Loucy (cell line): ENCODE results near the gene FAM168B.
A peak's percentile ranks its signal among the peaks of the same experiment; 100 is the strongest.

Source experiments
- H2AFZ ChIP-seq: fragments of 200-600 bp; sonication (generic); 2 replicates; pipeline ENCODE4 v1.6.0; 2016; ENCODE audit warnings: antibody characterized with exemption, mild to moderate bottlenecking, low read length, moderate library complexity
- H3F3A ChIP-seq: fragments of 200-600 bp; 2 replicates; pipeline ENCODE4 v1.6.0; 2016; ENCODE audit warnings: antibody characterized with exemption, low read depth, mild to moderate bottlenecking
- H3K27me3 ChIP-seq: fragments of 200-600 bp; sonication (generic); 2 replicates; pipeline ENCODE4 v1.6.1; 2014; ENCODE audit warnings: low read length, mild to moderate bottlenecking; ENCODE audit not compliant: insufficient read depth, poor library complexity, severe bottlenecking
- H3K36me3 ChIP-seq: fragments of 200-600 bp; sonication (generic); 2 replicates; pipeline ENCODE4 v1.6.1; 2016; ENCODE audit warnings: low read length; ENCODE audit not compliant: insufficient read depth
- H3K4me1 ChIP-seq: fragments of 200-600 bp; sonication (generic); 2 replicates; pipeline ENCODE4 v1.5.1; 2014; ENCODE audit warnings: low read length, mild to moderate bottlenecking; ENCODE audit not compliant: insufficient read depth, poor library complexity, severe bottlenecking
- H3K4me2 ChIP-seq: fragments of 200-600 bp; sonication (generic); 2 replicates; pipeline ENCODE4 v1.6.0; 2014; ENCODE audit warnings: antibody characterized with exemption, low read length, low read depth, mild to moderate bottlenecking; ENCODE audit not compliant: poor library complexity, severe bottlenecking
- H3K4me3 ChIP-seq: fragments of 200-600 bp; sonication (generic); 2 replicates; pipeline ENCODE4 v1.5.1; 2014; ENCODE audit warnings: low read length, mild to moderate bottlenecking, mixed read lengths; ENCODE audit not compliant: poor library complexity, severe bottlenecking
- H3K79me2 ChIP-seq: fragments of 200-600 bp; sonication (generic); 2 replicates; pipeline ENCODE4 v1.6.1; 2014; ENCODE audit warnings: low read length; ENCODE audit not compliant: insufficient read depth
- H3K9ac ChIP-seq: fragments of 200-600 bp; sonication (generic); 2 replicates; pipeline ENCODE4 v1.6.0; 2014; ENCODE audit warnings: mild to moderate bottlenecking, low read depth, low read length, moderate library complexity; ENCODE audit not compliant: poor library complexity, severe bottlenecking
- H3K9me2 ChIP-seq: fragments of 200-600 bp; sonication (generic); replicated peaks from 2 replicates; pipeline ENCODE4 v1.6.1; 2016; ENCODE audit warnings: low read depth, low read length, mixed read lengths
- H3K9me3 ChIP-seq: fragments of 200-600 bp; sonication (generic); 2 replicates; pipeline ENCODE4 v1.6.1; 2014; ENCODE audit warnings: mild to moderate bottlenecking, antibody characterized with exemption, low read length, low read depth; ENCODE audit not compliant: insufficient read depth
- H4K20me1 ChIP-seq: fragments of 200-600 bp; sonication (generic); 2 replicates; pipeline ENCODE4 v1.6.0; 2014; ENCODE audit warnings: antibody characterized with exemption, low read length, mild to moderate bottlenecking; ENCODE audit not compliant: insufficient read depth, poor library complexity, severe bottlenecking
- CTCF ChIP-seq: fragments of 200-600 bp; sonication (generic); conservative IDR thresholded peaks from 2 replicates; pipeline ENCODE4 v1.5.1; 2014; ENCODE audit warnings: mild to moderate bottlenecking, antibody characterized with exemption, low read length
- EZH2phosphoT487 ChIP-seq: fragments of 200-600 bp; IDR thresholded peaks from 2 replicates; pipeline ENCODE4 v1.6.1; 2018; ENCODE audit warnings: antibody characterized with exemption, mild to moderate bottlenecking, moderate library complexity, borderline replicate concordance

FAM168B gene

GRCh38 chr2:131104487-131105155 lies 11.4 kb upstream of the FAM168B start:
- Histone ChIP-seq H3K9me3 (no peaks in the 10 kb centered on the region), H3K9me2 (no peaks in the 10 kb centered on the region), H3K4me2 (peak overlapping the region; percentile 87), H3K9ac (peak overlapping the region; percentile 94), H3K4me3 (peak overlapping the region; percentile 91), H2AFZ (peak overlapping the region; percentile 88), H3K4me1 (peaks cover 37% of the 10 kb centered on the region), H3K36me3 (no peaks in the 10 kb centered on the region), H3K27me3 (no peaks in the 10 kb centered on the region), H4K20me1 (peaks cover 39% of the 10 kb centered on the region), H3K79me2 (peaks cover 45% of the 10 kb centered on the region), H3F3A (no peaks in the 10 kb centered on the region)
- TF ChIP-seq CTCF: no peak
- no peak for TF ChIP-seq EZH2phosphoT487

- Histone ChIP-seq H3K36me3 (no peaks in the 10 kb centered on the region), H3K9me2 (no peaks in the 10 kb centered on the region), H2AFZ (no peak overlapping the region), H4K20me1 (peaks cover 29% of the 10 kb centered on the region), H3K4me3 (no peak overlapping the region), H3K4me2 (no peak overlapping the region), H3F3A (no peaks in the 10 kb centered on the region), H3K9ac (no peak overlapping the region), H3K4me1 (peaks cover 33% of the 10 kb centered on the region), H3K9me3 (no peaks in the 10 kb centered on the region), H3K79me2 (peaks cover 30% of the 10 kb centered on the region), H3K27me3 (no peaks in the 10 kb centered on the region)
- TF ChIP-seq CTCF: no peak
- TF ChIP-seq EZH2phosphoT487: no peak
Measured at GRCh38 chr2:131103165-131103564, 9.9 kb upstream of the FAM168B start.

- H3K36me3 ChIP-seq: no peaks in the 10 kb centered on the region
- H3K79me2 ChIP-seq: peaks cover 36% of the 10 kb centered on the region
- H3K9me2 ChIP-seq: no peaks in the 10 kb centered on the region
- no peaks in the 10 kb centered on the region for H3F3A ChIP-seq
- peak overlapping the region; percentile 87 for H3K9ac ChIP-seq
- H3K27me3 ChIP-seq: no peaks in the 10 kb centered on the region
- TF ChIP-seq EZH2phosphoT487 (no peak), CTCF (no peak)
- peaks cover 32% of the 10 kb centered on the region for H4K20me1 ChIP-seq
- peak overlapping the region; percentile 56 for H3K4me2 ChIP-seq
- peaks cover 7% of the 10 kb centered on the region for H3K4me1 ChIP-seq
- no peaks in the 10 kb centered on the region for H3K9me3 ChIP-seq
- H3K4me3 ChIP-seq: peak overlapping the region; percentile 94
- no peak overlapping the region for H2AFZ ChIP-seq
Measured at GRCh38 chr2:131094463-131095281, 1.4 kb upstream of the FAM168B start.
